ENCODE measurements around the gene NDUFB3. TPM values are rescaled to one million over a fixed set of nuclear protein-coding genes. Genes with fewer than 3 reads are reported as not detected.
"Not testable (repeated sequence)": the region's sequence is repeated elsewhere in the genome, so short reads cannot be mapped to it uniquely, and the experiment has no call there.

Gene NDUFB3
- total RNA-seq, 4 donors from 2014 or later, result 32.4 to 47.9 (median 45.9) TPM

- no peak for TF ChIP-seq CTCF (IDR thresholded peaks at IDR 0.05)
- ATAC-seq (ENCODE audit: low FRiP score) (no peak), DNase-seq (ENCODE audit: low spot score) (no peak)
Measured at GRCh38 chr2:201049455-201049854, 22.3 kb upstream of the NDUFB3 start.

GRCh38 chr2:201057087-201057521 lies 14.7 kb upstream of the NDUFB3 start:
- no peak for ATAC-seq (ENCODE audit: low FRiP score)
- DNase-seq (ENCODE audit: low spot score), result no peak
- no peak for TF ChIP-seq CTCF (IDR thresholded peaks at IDR 0.05)

GRCh38 chr2:201057715-201058248 lies 14.0 kb upstream of the NDUFB3 start:
- ATAC-seq (ENCODE audit: low FRiP score) (no peak), DNase-seq (ENCODE audit: low spot score) (no peak)
- TF ChIP-seq CTCF (IDR thresholded peaks at IDR 0.05), result no peak

- DNase-seq (ENCODE audit: low spot score) (no peak), ATAC-seq (ENCODE audit: low FRiP score) (no peak)
- no peak for TF ChIP-seq CTCF (IDR thresholded peaks at IDR 0.05)
Measured at GRCh38 chr2:201058914-201059313, 12.9 kb upstream of the NDUFB3 start.

- ATAC-seq (ENCODE audit: low FRiP score) (no peak), DNase-seq (ENCODE audit: low spot score) (no peak)
- TF ChIP-seq CTCF (IDR thresholded peaks at IDR 0.05), result no peak
Measured at GRCh38 chr2:201059961-201060755, 11.6 kb upstream of the NDUFB3 start.

- DNase-seq (ENCODE audit: low spot score); ATAC-seq (ENCODE audit: low FRiP score): not testable (repeated sequence)
Measured at GRCh38 chr2:201063516-201063915, 8.3 kb upstream of the NDUFB3 start.

GRCh38 chr2:201064797-201065329 lies 6.9 kb upstream of the NDUFB3 start:
- DNase-seq (ENCODE audit: low spot score), result no peak
- no peak for TF ChIP-seq CTCF (IDR thresholded peaks at IDR 0.05)
- ATAC-seq (ENCODE audit: low FRiP score), result no peak
